CD14-positive monocyte (primary cell): ENCODE data around the gene EGLN3. TPM values are rescaled to one million over a fixed set of nuclear protein-coding genes. Genes with fewer than 3 reads are reported as not detected.

ENCODE experiments used
- DNase-seq, 3 donors: peaks; one replicate each; pipeline ENCODE4 v3.0.0-alpha.2; 2011 to 2022
- H2AFZ ChIP-seq: 2 replicates; pipeline ENCODE4 v1.6.0; 2012; ENCODE audit warnings: mild to moderate bottlenecking, low read depth, low read length, inconsistent platforms; ENCODE audit not compliant: insufficient read depth, poor library complexity, severe bottlenecking
- H3K27ac ChIP-seq, 2 donors: 1 replicate in 1 of 2; 2 replicates in 1 of 2; pipeline ENCODE4 v1.5.1; 2012 to 2013; ENCODE audit warnings: low read length in 2 of 2, control low read depth in 1 of 2, inconsistent platforms in 1 of 2, low read depth in 1 of 2, mild to moderate bottlenecking in 1 of 2
- H3K27me3 ChIP-seq, 2 donors: one replicate each; pipeline versions ENCODE4 v1.6.0 to v1.6.1; 2011 to 2013; ENCODE audit warnings: low read length in 2 of 2; ENCODE audit not compliant: control insufficient read depth in 2 of 2, insufficient read depth in 2 of 2
- H3K36me3 ChIP-seq, 2 donors: replicated peaks in 1 of 2; 1 replicate in 1 of 2; 2 replicates in 1 of 2; pipeline versions ENCODE4 v1.5.1 to v1.6.1; 2012 to 2013; ENCODE audit warnings: low read length in 2 of 2, control low read depth in 1 of 2, inconsistent platforms in 1 of 2, mild to moderate bottlenecking in 1 of 2; ENCODE audit not compliant: insufficient read depth in 2 of 2, control insufficient read depth in 1 of 2
- H3K4me1 ChIP-seq, 2 donors: 1 replicate in 1 of 2; 2 replicates in 1 of 2; pipeline versions ENCODE4 v1.5.1 to v1.6.1; 2012 to 2013; ENCODE audit warnings: low read length in 2 of 2, control low read depth in 1 of 2, inconsistent platforms in 1 of 2, mild to moderate bottlenecking in 1 of 2, moderate library complexity in 1 of 2; ENCODE audit not compliant: insufficient read depth in 2 of 2, control insufficient read depth in 1 of 2
- H3K4me2 ChIP-seq: replicated peaks from 2 replicates; pipeline ENCODE3; 2012; ENCODE audit warnings: low read length, moderate library complexity, mild to moderate bottlenecking; ENCODE audit not compliant: poor library complexity, severe bottlenecking; ENCODE audit errors: extremely low read depth
- H3K4me3 ChIP-seq, 3 experiments: fragments of 200-600 bp in 1 of 3; sonication (generic) in 1 of 3; replicated peaks in 1 of 3; 1 replicate in 2 of 3; 2 replicates in 1 of 3; pipeline ENCODE4 v1.5.1; 2011 to 2013; ENCODE audit warnings: low read length in 3 of 3, mild to moderate bottlenecking in 3 of 3, control low read depth in 2 of 3, low read depth in 2 of 3, inconsistent platforms in 1 of 3, moderate library complexity in 1 of 3
- H3K79me2 ChIP-seq: 2 replicates; pipeline ENCODE4 v1.6.0; 2012; ENCODE audit warnings: mild to moderate bottlenecking, control low read depth, inconsistent platforms, low read length, moderate library complexity; ENCODE audit not compliant: insufficient read depth
- H3K9ac ChIP-seq: 2 replicates; pipeline ENCODE4 v1.6.0; 2017; ENCODE audit warnings: low read length, mild to moderate bottlenecking; ENCODE audit not compliant: insufficient read depth, poor library complexity, severe bottlenecking
- H3K9me3 ChIP-seq, 2 donors: replicated peaks in 1 of 2; 1 replicate in 1 of 2; 2 replicates in 1 of 2; pipeline versions ENCODE4 v1.5.1 to v1.6.1; 2012 to 2013; ENCODE audit warnings: low read length in 2 of 2, control low read depth in 1 of 2; ENCODE audit not compliant: control insufficient read depth in 1 of 2, insufficient read depth in 1 of 2
- H4K20me1 ChIP-seq: 2 replicates; pipeline ENCODE4 v1.6.0; 2012; ENCODE audit warnings: mild to moderate bottlenecking, low read length, control low read depth, moderate library complexity; ENCODE audit not compliant: insufficient read depth
- H3K27ac Mint-ChIP-seq, 7 donors: one replicate each; pipeline ENCODE4 v1.8.0; 2020; ENCODE audit warnings: mild to moderate bottlenecking in 7 of 7, mixed read lengths in 7 of 7, moderate library complexity in 6 of 7, inconsistent platforms in 2 of 7
- H3K27me3 Mint-ChIP-seq, 3 donors: one replicate each; pipeline ENCODE4 v1.8.0; 2021 to 2022; ENCODE audit warnings: low read depth in 3 of 3, mild to moderate bottlenecking in 3 of 3, mixed read lengths in 3 of 3, moderate library complexity in 3 of 3, inconsistent platforms in 1 of 3
- H3K36me3 Mint-ChIP-seq, 2 donors: one replicate each; pipeline ENCODE4 v1.8.0; 2020; ENCODE audit warnings: mixed read lengths in 2 of 2, inconsistent platforms in 1 of 2, mild to moderate bottlenecking in 1 of 2
- H3K4me1 Mint-ChIP-seq: one replicate; pipeline ENCODE4 v1.8.0; 2020; ENCODE audit warnings: mild to moderate bottlenecking, mixed read lengths
- H3K4me3 Mint-ChIP-seq, 2 donors: one replicate each; pipeline ENCODE4 v1.8.0; 2020; ENCODE audit warnings: mild to moderate bottlenecking in 2 of 2, mixed read lengths in 2 of 2, moderate library complexity in 1 of 2
- H3K9me3 Mint-ChIP-seq, 7 donors: one replicate each; pipeline ENCODE4 v1.8.0; 2020 to 2022; ENCODE audit warnings: mixed read lengths in 7 of 7, mild to moderate bottlenecking in 6 of 7, moderate library complexity in 6 of 7, inconsistent platforms in 2 of 7
- CTCF ChIP-seq: fragments of 200-600 bp; IDR thresholded peaks from one replicate; pipeline ENCODE4 v1.8.0; 2022; ENCODE audit warnings: antibody characterized with exemption, mild to moderate bottlenecking
- WGBS: methylation state at CpG from one replicate; pipeline ENCODE4 v1.1.5; 2013; ENCODE audit warnings: missing lambda C conversion rate; ENCODE audit not compliant: insufficient coverage; 5-methylcytosine and 5-hydroxymethylcytosine counted together
- intact Hi-C, 2 donors: fragments of 100-400 bp; cut with micrococcal nuclease; formaldehyde crosslinking; loops; one replicate each; pipeline versions ENCODE4 v1.15.0 to v1.15.1; 2023
- polyA plus RNA-seq, 3 donors: library from polyadenylated mRNA; depleted of rRNA in 1 of 3; unstranded in 2 of 3; stranded (reverse) in 1 of 3; fragments of 300-500 nt in 2 of 3; fragments of >200 nt in 1 of 3; fragmentation: Illumina TruSeq in 2 of 3; gene quantifications; 1 replicate in 2 of 3; 2 replicates in 1 of 3; pipeline ENCODE4 v1.2.3, GENCODE V29; 2012 to 2021

EGLN3 gene
- polyA plus RNA-seq, 3 donors, result 0.03 to 0.06 TPM; not detected in 1

- intact Hi-C loops, result no loop called here
- Mint-ChIP-seq H3K4me1 (peaks cover 18% of the 10 kb centered on the region), H3K36me3 (peaks cover 0 to 3% of the 10 kb centered on the region in 2 donors), H3K27me3 (peaks cover 47 to 56% (median 51%) of the 10 kb centered on the region in 3 donors), H3K27ac (no peak overlapping the region), H3K4me3 (peak overlapping the region in 1 of 2 donors; percentile 30), H3K9me3 (peaks cover 0 to 17% (median 4%) of the 10 kb centered on the region in 7 donors)
- Histone ChIP-seq H3K27ac (no peak overlapping the region), H3K9ac (no peak overlapping the region), H3K36me3 (no peaks in the 10 kb centered on the region), H3K79me2 (no peaks in the 10 kb centered on the region), H3K4me3 (no peak overlapping the region), H2AFZ (no peak overlapping the region), H3K4me1 (peaks cover 11 to 16% of the 10 kb centered on the region in 2 donors), H4K20me1 (no peaks in the 10 kb centered on the region), H3K9me3 (peaks cover 0 to 20% of the 10 kb centered on the region in 2 donors), H3K4me2 (no peak overlapping the region), H3K27me3 (peaks cover 40 to 50% of the 10 kb centered on the region in 2 donors)
- no peak for DNase-seq
- WGBS, result 8% methylated on average over 3 of the region's 5 CpGs
- no peak for TF ChIP-seq CTCF
These were observed 4.0 kb downstream of the EGLN3 start for GRCh38 chr14:33946679-33947476.

GRCh38 chr14:33945210-33946088 lies 5.4 kb downstream of the EGLN3 start:
- Histone ChIP-seq H2AFZ (no peak overlapping the region), H3K36me3 (no peaks in the 10 kb centered on the region), H3K27ac (no peak overlapping the region), H3K27me3 (peaks cover 30 to 36% of the 10 kb centered on the region in 2 donors), H4K20me1 (no peaks in the 10 kb centered on the region), H3K4me3 (no peak overlapping the region), H3K9me3 (peaks cover 0 to 17% of the 10 kb centered on the region in 2 donors), H3K4me1 (peaks cover 3 to 5% of the 10 kb centered on the region in 2 donors), H3K79me2 (no peaks in the 10 kb centered on the region), H3K9ac (no peak overlapping the region), H3K4me2 (no peak overlapping the region)
- H3K36me3 Mint-ChIP-seq, result no peaks in the 10 kb centered on the region
- peaks cover 34 to 43% (median 42%) of the 10 kb centered on the region in 3 donors for H3K27me3 Mint-ChIP-seq
- H3K27ac Mint-ChIP-seq, result no peak overlapping the region
- H3K4me3 Mint-ChIP-seq, result no peak overlapping the region
- peaks cover 0 to 13% (median under 1%) of the 10 kb centered on the region in 7 donors for H3K9me3 Mint-ChIP-seq
- no peak for DNase-seq
- 96% methylated on average over 4 of the region's 4 CpGs for WGBS
- TF ChIP-seq CTCF, result no peak
- peaks cover 8% of the 10 kb centered on the region for H3K4me1 Mint-ChIP-seq
- intact Hi-C loops, result no loop called here
